Skeletal muscle tissue (tissue), 4 donors: ENCODE data around the gene WT1. TPM values are rescaled to one million over a fixed set of nuclear protein-coding genes. Genes with fewer than 3 reads are reported as not detected.

Experiments used
- H3K27ac ChIP-seq: one replicate; pipeline ENCODE4 v1.7.0; 2013; ENCODE audit warnings: mild to moderate bottlenecking, low read depth, low read length, inconsistent platforms
- H3K27me3 ChIP-seq, 3 donors: one replicate each; pipeline ENCODE4 v1.7.0; 2013; ENCODE audit warnings: low read length in 3 of 3; ENCODE audit not compliant: control insufficient read depth in 3 of 3, insufficient read depth in 3 of 3
- H3K36me3 ChIP-seq, 3 donors: one replicate each; pipeline ENCODE4 v1.7.0; 2013; ENCODE audit warnings: low read length in 3 of 3; ENCODE audit not compliant: control insufficient read depth in 3 of 3, insufficient read depth in 3 of 3
- H3K4me1 ChIP-seq, 3 donors: one replicate each; pipeline ENCODE4 v1.7.0; 2013; ENCODE audit warnings: low read length in 3 of 3, mild to moderate bottlenecking in 3 of 3; ENCODE audit not compliant: control insufficient read depth in 3 of 3, insufficient read depth in 3 of 3
- H3K4me3 ChIP-seq, 3 donors: one replicate each; pipeline ENCODE4 v1.7.0; 2013; ENCODE audit warnings: low read length in 3 of 3
- H3K9ac ChIP-seq, 3 donors: one replicate each; pipeline ENCODE4 v1.7.0; 2013; ENCODE audit warnings: low read length in 3 of 3, mild to moderate bottlenecking in 3 of 3, moderate library complexity in 2 of 3, low read depth in 1 of 3
- H3K9me3 ChIP-seq, 3 donors: one replicate each; pipeline ENCODE4 v1.7.0; 2013; ENCODE audit warnings: low read length in 3 of 3; ENCODE audit not compliant: control insufficient read depth in 3 of 3
- total RNA-seq: library from RNA; depleted of rRNA; stranded (reverse); fragments of >200 nt; gene quantifications from one replicate; pipeline ENCODE4 v1.2.3, GENCODE V29; 2014
- donor health status: Osteomylitis.

WT1 gene
- total RNA-seq, 1 donor from 2014 or later = not detected

DNA sequence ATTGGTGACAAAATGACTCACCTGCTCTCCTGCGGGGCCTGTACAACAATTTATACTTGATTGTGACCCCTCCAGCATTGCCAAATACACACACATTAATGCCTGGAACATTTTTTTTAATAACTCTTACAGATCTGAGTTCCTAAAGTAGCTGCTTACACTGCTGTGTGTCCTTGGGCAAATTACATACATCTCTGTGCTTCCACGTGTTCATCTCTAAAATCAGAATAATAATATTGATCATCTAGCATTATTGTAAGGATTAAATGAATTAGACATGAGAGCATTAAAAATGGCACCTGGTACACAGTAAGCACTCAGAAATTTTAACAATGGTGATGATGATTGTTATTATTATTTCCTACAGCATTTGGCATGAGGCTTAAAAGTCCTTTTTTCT, 21.5 kb upstream of the WT1 start:
- H3K36me3 ChIP-seq = no peaks in the 10 kb centered on the region
- H3K27me3 ChIP-seq = peaks cover 0 to 4% (median 0%) of the 10 kb centered on the region in 3 donors
- H3K27ac ChIP-seq = no peak overlapping the region
- H3K9ac ChIP-seq = no peak overlapping the region
- H3K4me1 ChIP-seq = no peaks in the 10 kb centered on the region
- H3K4me3 ChIP-seq = no peak overlapping the region
- H3K9me3 ChIP-seq = no peaks in the 10 kb centered on the region

DNA sequence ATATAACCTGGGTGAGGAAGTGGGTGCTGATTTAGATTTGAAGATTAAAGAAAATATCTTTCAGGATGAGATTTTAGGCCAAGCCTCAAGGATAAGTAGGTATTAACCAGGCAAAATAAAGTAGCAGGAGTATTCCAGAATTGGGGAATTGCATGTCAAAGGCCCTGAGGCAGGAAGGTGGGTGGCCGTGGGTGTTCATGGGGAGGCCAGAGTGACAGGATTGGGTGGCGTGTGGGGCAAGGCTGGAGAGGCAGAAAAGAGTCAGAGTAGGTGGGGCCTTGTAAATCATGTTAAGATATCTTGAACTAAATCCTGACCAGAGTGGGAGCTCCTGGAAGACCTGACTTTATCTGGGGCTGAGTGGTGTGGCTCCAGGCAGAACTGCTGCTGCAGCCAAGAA, 19.7 kb upstream of the WT1 start:
- no peak overlapping the region for H3K9ac ChIP-seq
- H3K27me3 ChIP-seq = peaks cover 0 to 4% (median 0%) of the 10 kb centered on the region in 3 donors
- no peak overlapping the region for H3K4me3 ChIP-seq
- no peaks in the 10 kb centered on the region for H3K36me3 ChIP-seq
- H3K27ac ChIP-seq = no peak overlapping the region
- H3K9me3 ChIP-seq = no peaks in the 10 kb centered on the region
- no peaks in the 10 kb centered on the region for H3K4me1 ChIP-seq

DNA sequence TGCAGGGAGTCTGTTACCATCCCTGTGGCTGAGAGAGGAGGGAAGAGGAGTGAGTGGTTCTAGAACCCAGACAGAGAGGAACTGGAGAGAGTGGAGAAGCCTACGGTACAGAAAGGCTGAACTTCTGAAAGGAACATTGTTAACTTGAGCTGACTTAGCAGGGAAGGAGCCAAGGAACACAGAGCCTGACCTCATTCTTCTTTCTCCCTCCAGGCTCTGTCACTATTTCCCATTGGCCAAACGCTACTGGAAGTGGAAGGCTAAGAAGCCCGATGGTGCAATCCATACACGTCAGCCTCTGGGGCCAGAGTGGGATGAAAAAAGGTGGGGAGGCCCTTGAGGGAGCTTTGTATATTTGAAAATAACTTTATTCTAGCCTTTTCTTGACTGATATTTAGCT, 16.5 kb upstream of the WT1 start:
- Histone ChIP-seq H3K27ac (no peak overlapping the region), H3K36me3 (no peaks in the 10 kb centered on the region), H3K9me3 (no peaks in the 10 kb centered on the region), H3K4me3 (no peak overlapping the region), H3K27me3 (peaks cover 0 to 3% (median 0%) of the 10 kb centered on the region in 3 donors), H3K9ac (no peak overlapping the region), H3K4me1 (no peaks in the 10 kb centered on the region)

- H3K9ac ChIP-seq = no peak overlapping the region
These were observed 15.0 kb upstream of the WT1 start for GRCh38 chr11:32450372-32450771.

GRCh38 chr11:32448232-32448631, 12.9 kb upstream of the WT1 start:
- H3K9ac ChIP-seq = no peak overlapping the region
- H3K9me3 ChIP-seq = no peaks in the 10 kb centered on the region
- H3K4me1 ChIP-seq = no peaks in the 10 kb centered on the region
- no peak overlapping the region for H3K27ac ChIP-seq
- H3K36me3 ChIP-seq = no peaks in the 10 kb centered on the region
- H3K4me3 ChIP-seq = no peak overlapping the region
- peaks cover 0 to 3% (median 3%) of the 10 kb centered on the region in 3 donors for H3K27me3 ChIP-seq

More at GRCh38 chr11:32450372-32450771, 15.0 kb upstream of the WT1 start:
- Histone ChIP-seq H3K9me3 (no peaks in the 10 kb centered on the region), H3K27me3 (peaks cover 0 to 3% (median 0%) of the 10 kb centered on the region in 3 donors), H3K27ac (no peak overlapping the region), H3K36me3 (no peaks in the 10 kb centered on the region), H3K4me1 (no peaks in the 10 kb centered on the region), H3K4me3 (no peak overlapping the region)

DNA sequence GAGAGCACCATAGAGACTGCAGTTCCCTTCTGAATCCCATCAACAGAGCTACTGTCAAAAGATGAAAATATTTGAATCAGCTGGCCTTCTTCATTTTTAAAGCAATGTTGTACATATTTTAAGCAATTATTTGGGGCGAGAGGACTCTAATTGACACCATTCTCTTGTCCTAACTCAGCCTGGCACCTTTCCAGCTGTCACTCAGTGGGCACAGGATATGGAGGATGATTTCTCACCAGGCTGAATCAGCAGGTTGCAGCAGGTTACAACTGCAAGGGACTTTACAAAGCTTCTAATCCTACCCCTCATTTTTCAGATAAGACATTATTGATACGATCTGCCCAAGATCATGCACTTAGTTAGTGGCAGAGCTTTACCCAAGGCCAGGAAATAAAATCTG, 11.9 kb upstream of the WT1 start:
- Histone ChIP-seq H3K4me1 (no peaks in the 10 kb centered on the region), H3K36me3 (no peaks in the 10 kb centered on the region), H3K27ac (no peak overlapping the region), H3K9me3 (no peaks in the 10 kb centered on the region), H3K4me3 (no peak overlapping the region), H3K9ac (no peak overlapping the region), H3K27me3 (peaks cover 2 to 9% (median 6%) of the 10 kb centered on the region in 3 donors)

- Histone ChIP-seq H3K27ac (no peak overlapping the region), H3K9me3 (peaks cover 0 to 4% (median 0%) of the 10 kb centered on the region in 3 donors), H3K36me3 (no peaks in the 10 kb centered on the region), H3K4me3 (no peak overlapping the region), H3K9ac (no peak overlapping the region), H3K4me1 (no peaks in the 10 kb centered on the region), H3K27me3 (peaks cover 12 to 19% (median 16%) of the 10 kb centered on the region in 3 donors)
These were observed 10.9 kb upstream of the WT1 start for GRCh38 chr11:32446227-32446626.

DNA sequence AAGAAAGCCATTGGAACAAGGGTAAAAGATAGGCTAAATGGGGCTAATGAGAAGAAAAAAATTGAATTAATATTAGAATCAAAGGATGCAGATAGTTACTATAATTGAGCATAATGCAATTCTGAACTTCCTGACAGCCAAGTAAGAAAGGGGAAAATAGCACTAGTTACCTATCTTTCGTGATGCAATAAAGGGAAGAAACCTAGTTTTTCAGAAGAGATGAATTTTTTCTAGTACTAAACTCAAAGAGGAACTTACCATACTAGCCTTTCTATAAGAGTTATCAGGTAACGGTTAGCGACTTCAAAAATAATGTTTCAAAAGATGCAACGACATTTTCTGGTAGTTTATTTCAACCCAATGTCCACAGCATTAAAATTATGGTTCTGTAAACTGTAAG, 8.8 kb upstream of the WT1 start:
- Histone ChIP-seq H3K27ac (no peak overlapping the region), H3K9ac (no peak overlapping the region), H3K9me3 (peaks cover 0 to 4% (median 0%) of the 10 kb centered on the region in 3 donors), H3K36me3 (no peaks in the 10 kb centered on the region), H3K4me3 (no peak overlapping the region), H3K27me3 (peaks cover 22 to 38% (median 29%) of the 10 kb centered on the region in 3 donors), H3K4me1 (no peaks in the 10 kb centered on the region)

DNA sequence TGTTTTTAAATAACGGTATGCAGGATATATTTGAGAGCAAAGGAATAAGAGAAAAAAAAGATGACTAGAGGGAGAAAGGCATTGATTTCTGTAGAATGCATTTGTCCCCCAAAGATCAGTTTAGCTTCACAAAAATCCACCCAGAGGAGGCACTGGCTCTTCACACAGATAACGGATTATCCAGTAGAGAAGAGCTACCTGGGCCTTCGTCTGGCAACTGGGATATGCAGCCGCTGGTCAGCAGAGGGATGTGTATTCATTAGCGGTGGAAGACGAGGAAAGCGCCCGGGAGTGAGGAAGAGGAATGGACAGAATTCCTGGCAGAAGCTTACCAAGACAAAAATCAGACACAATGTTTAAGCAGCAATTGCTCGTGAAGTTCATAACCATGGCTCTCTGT, 5.6 kb upstream of the WT1 start:
- H3K27ac ChIP-seq = no peak overlapping the region
- peaks cover under 1 to 7% (median 2%) of the 10 kb centered on the region in 3 donors for H3K4me1 ChIP-seq
- peaks cover 55 to 71% (median 59%) of the 10 kb centered on the region in 3 donors for H3K27me3 ChIP-seq
- H3K9ac ChIP-seq = no peak overlapping the region
- H3K4me3 ChIP-seq = no peak overlapping the region
- H3K36me3 ChIP-seq = no peaks in the 10 kb centered on the region
- peaks cover 0 to 4% (median 0%) of the 10 kb centered on the region in 3 donors for H3K9me3 ChIP-seq

DNA sequence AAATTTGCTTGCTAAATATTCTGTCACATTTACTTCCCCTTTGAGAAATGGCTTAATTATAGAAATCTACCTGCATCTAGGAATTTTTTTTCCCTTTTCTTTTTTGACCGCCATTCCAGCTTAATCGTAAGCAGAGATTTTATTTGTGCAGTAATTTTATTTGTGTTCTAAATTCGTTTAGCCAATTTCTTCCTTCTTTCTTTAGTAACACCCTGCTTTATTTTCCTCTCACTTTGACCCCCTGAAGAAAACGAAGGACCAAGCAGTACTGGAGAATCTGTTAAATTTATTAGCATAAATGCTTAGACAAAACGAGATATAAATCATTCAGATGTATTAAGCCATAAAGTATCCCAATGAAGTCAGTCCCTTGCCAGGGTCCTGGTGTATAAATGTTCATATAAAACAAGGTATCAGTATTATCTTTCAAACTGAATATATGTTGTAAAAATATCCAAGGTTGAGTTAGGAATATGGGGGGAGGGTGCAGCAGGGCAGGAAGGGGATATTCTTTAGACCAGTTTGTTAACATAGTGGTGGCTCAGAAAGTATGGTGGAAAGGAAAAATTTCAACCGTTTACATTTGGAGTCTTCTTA, 5.1 kb upstream of the WT1 start:
- Histone ChIP-seq H3K27ac (no peak overlapping the region), H3K4me1 (peaks cover 2 to 12% (median 5%) of the 10 kb centered on the region in 3 donors), H3K9ac (no peak overlapping the region), H3K27me3 (peaks cover 60 to 76% (median 64%) of the 10 kb centered on the region in 3 donors), H3K4me3 (no peak overlapping the region), H3K9me3 (peaks cover 0 to 4% (median 0%) of the 10 kb centered on the region in 3 donors), H3K36me3 (no peaks in the 10 kb centered on the region)
